ENCODE results near the gene DUS3L. TPM values are rescaled to one million over a fixed set of nuclear protein-coding genes. Genes with fewer than 3 reads are reported as not detected.

The DUS3L gene, protein sequence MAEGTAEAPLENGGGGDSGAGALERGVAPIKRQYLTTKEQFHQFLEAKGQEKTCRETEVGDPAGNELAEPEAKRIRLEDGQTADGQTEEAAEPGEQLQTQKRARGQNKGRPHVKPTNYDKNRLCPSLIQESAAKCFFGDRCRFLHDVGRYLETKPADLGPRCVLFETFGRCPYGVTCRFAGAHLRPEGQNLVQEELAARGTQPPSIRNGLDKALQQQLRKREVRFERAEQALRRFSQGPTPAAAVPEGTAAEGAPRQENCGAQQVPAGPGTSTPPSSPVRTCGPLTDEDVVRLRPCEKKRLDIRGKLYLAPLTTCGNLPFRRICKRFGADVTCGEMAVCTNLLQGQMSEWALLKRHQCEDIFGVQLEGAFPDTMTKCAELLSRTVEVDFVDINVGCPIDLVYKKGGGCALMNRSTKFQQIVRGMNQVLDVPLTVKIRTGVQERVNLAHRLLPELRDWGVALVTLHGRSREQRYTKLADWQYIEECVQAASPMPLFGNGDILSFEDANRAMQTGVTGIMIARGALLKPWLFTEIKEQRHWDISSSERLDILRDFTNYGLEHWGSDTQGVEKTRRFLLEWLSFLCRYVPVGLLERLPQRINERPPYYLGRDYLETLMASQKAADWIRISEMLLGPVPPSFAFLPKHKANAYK
- total RNA-seq (2022; extraction: Qiagen RNA extraction; ENCODE audit: low read depth): 27.4 to 33.9 TPM (median 30.2 TPM) in 5 replicates

DNA sequence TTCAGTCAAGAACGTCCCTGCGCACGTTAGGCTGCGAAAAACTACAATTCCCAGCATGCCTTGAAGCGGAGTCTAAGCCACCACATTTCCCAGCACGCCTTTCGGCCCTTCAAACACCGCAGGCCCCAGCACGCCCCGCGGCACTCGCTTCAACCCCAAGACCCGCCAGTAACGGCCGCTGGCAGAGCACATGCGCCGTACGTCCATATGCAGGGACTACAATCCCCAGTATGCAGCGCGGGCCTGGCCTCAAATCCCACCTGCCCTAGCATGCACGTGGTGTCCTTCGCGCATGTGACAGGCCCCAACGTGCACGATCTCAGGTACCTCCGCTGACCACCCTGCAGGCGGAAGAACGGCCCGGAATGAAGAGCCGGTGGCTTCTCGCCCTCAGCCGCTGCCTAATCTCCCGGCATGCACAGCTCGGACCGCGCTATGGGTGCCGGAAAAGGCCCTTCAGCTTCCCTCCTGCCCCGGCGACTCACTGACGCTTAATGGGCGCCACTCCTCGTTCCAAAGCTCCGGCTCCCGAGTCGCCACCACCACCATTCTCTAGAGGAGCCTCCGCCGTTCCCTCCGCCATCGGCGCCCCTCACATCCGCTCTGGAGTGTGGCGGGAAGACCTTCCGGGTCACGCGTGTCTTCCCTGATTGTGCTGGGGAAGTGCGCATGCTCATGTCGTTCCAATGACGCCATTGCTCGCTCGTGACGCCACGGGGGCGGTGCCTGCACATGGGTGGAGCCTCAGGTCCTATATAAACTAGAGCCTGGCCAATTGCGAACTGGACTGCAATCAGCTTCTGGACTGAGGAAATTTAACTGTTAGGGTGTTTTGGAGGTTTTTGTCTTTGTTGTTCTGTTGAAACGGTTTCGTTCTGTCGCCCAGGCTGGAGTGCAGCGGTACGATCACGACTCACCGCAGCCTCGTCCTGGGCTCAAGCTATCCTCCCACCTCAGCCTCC, at the start of gene DUS3L:
Gene DUS3L (minus strand): TSS at position 605 of the 962 bp plus-strand sequence. CDS start 22 bp downstream, at position 583.

DNA sequence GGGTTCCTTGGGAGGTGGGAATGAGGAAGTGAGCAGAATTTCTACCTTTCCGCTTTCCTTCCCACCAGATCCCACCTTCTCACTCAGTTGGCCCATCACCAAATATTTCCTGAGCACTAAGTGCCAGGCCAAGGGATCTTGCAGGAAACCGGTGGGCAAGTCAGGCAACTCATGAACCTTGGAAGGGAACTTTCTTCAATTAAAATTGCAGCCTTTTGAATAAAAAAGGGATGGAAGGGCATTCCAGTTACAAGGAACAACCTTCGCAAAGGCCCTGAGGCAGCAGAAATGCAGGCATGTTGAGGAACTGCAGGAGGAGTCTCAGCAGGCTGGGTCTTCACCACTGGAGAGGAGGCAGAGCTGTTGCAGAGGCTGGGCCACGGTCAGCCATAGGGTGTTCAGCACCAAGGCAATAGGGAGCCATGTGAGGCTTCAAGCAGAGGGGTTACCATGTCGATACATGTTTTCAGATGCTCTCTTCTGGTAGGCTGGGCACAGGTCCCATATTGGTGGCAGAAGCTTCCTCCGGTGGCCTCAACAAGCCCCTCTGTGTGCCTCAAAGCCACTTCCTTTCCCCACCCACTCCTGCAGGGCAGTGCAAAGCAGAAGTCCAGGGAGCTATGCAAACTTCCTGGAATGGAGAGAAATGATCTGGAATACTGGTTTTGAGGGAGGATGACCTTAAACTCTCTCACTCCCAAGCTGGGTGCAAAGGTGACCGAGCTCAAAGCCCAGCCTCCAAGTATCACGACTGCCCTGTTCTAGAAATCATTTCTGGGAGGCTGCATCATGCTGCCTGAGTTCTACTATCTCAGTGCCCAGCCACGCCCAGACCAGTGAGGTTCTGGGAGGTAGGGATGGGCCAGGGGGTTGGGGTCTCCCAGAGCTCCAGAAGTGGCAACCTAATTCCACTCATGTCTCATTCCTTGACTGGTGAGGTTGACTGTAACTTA, 48.4 kb upstream of the DUS3L start, which contains the start of gene FUT6:
Gene FUT6 (minus strand): TSS at position 638 of the 953 bp plus-strand sequence. CDS start 7,135 bp downstream, outside the sequence.

GRCh38 chr19:5804516-5805461, 13.8 kb upstream of the DUS3L start, which contains the start of gene NRTN:
Gene NRTN (plus strand): TSS chr19:5805067. CDS start chr19:5824166, 19,099 bp downstream.

GRCh38 chr19:5784581-5785147, 6.3 kb downstream of the DUS3L start, which contains the start of gene PRR22:
Gene PRR22 (minus strand): TSS chr19:5784746. CDS start chr19:5784660, 86 bp downstream.

Other genes starting within 250 kb of the DUS3L start
- gene TINCR, start 223.2 kb downstream of the DUS3L start, total RNA-seq (2022; extraction: Qiagen RNA extraction; ENCODE audit: low read depth): 1.6 to 3.4 TPM (median 2.2 TPM) in 5 replicates
- gene SAFB2, start 168.4 kb downstream of the DUS3L start, total RNA-seq (2022; extraction: Qiagen RNA extraction; ENCODE audit: low read depth): 33.4 to 43.4 TPM (median 39.0 TPM) in 5 replicates
- gene SAFB, start 168.1 kb downstream of the DUS3L start, total RNA-seq (2022; extraction: Qiagen RNA extraction; ENCODE audit: low read depth): 52.6 to 64.8 TPM (median 61.8 TPM) in 5 replicates
- 47.2 to 69.6 TPM (median 61.4 TPM) in 5 replicates for gene MICOS13, start 110.6 kb downstream of the DUS3L start, total RNA-seq (2022; extraction: Qiagen RNA extraction; ENCODE audit: low read depth)
- 3.4 to 5.3 TPM (median 3.9 TPM) in 5 replicates for gene HSD11B1L, start 110.1 kb downstream of the DUS3L start, total RNA-seq (2022; extraction: Qiagen RNA extraction; ENCODE audit: low read depth)
- gene RPL36, start 100.9 kb downstream of the DUS3L start, total RNA-seq (2022; extraction: Qiagen RNA extraction; ENCODE audit: low read depth): 726 to 796 TPM (median 738 TPM) in 5 replicates
- 52.8 to 65.6 TPM (median 60.4 TPM) in 5 replicates for gene LONP1, start 71.0 kb downstream of the DUS3L start, total RNA-seq (2022; extraction: Qiagen RNA extraction; ENCODE audit: low read depth)
- gene CATSPERD, start 70.5 kb downstream of the DUS3L start, total RNA-seq (2022; extraction: Qiagen RNA extraction; ENCODE audit: low read depth): not detected in 5 replicates
- 2.1 to 3.2 TPM (median 2.6 TPM) in 5 replicates for gene PRR22, start 6.4 kb downstream of the DUS3L start, total RNA-seq (2022; extraction: Qiagen RNA extraction; ENCODE audit: low read depth)
- 0.46 to 0.94 TPM (median 0.64 TPM) in 5 replicates for gene NRTN, start 13.9 kb upstream of the DUS3L start, total RNA-seq (2022; extraction: Qiagen RNA extraction; ENCODE audit: low read depth)
- not detected in 5 replicates for gene FUT6, start 48.5 kb upstream of the DUS3L start, total RNA-seq (2022; extraction: Qiagen RNA extraction; ENCODE audit: low read depth)
- gene FUT3, start 60.3 kb upstream of the DUS3L start, total RNA-seq (2022; extraction: Qiagen RNA extraction; ENCODE audit: low read depth): 0.07 to 0.14 TPM in 2 of 5 replicates, not detected in the others
- 0.11 TPM in 1 of 5 replicates, not detected in the others for gene FUT5, start 79.4 kb upstream of the DUS3L start, total RNA-seq (2022; extraction: Qiagen RNA extraction; ENCODE audit: low read depth)
- gene NDUFA11, start 112.6 kb upstream of the DUS3L start, total RNA-seq (2022; extraction: Qiagen RNA extraction; ENCODE audit: low read depth): 248 to 285 TPM (median 265 TPM) in 5 replicates
- gene VMAC, start 113.7 kb upstream of the DUS3L start, total RNA-seq (2022; extraction: Qiagen RNA extraction; ENCODE audit: low read depth): 0.36 to 0.94 TPM (median 0.60 TPM) in 5 replicates
- gene CAPS, start 123.1 kb upstream of the DUS3L start, total RNA-seq (2022; extraction: Qiagen RNA extraction; ENCODE audit: low read depth): 0.64 to 1.3 TPM (median 1.0 TPM) in 5 replicates
- gene RANBP3, start 187.0 kb upstream of the DUS3L start, total RNA-seq (2022; extraction: Qiagen RNA extraction; ENCODE audit: low read depth): 43.6 to 48.7 TPM (median 46.9 TPM) in 5 replicates

Data from A549 treated with DMSO at 1 μM for 4 hours (cell line).